Ishikawa (cell line): ENCODE data around the gene HOXA7.

Experiments
- CEBPB ChIP-seq: IDR thresholded peaks from 2 replicates; pipeline ENCODE4 v1.6.1; 2012
- CREB1 ChIP-seq: IDR thresholded peaks from 2 replicates; pipeline ENCODE4 v1.6.1; 2012; ENCODE audit warnings: low read depth
- EGR1 ChIP-seq: IDR thresholded peaks from 2 replicates; pipeline ENCODE4 v1.6.1; 2012
- EP300 ChIP-seq: IDR thresholded peaks from 2 replicates; pipeline ENCODE4 v1.6.1; 2012; ENCODE audit warnings: borderline replicate concordance
- FOXM1 ChIP-seq: IDR thresholded peaks from 2 replicates; pipeline ENCODE4 v1.6.1; 2012; ENCODE audit warnings: low read depth, borderline replicate concordance
- MAX ChIP-seq: IDR thresholded peaks from 2 replicates; pipeline ENCODE4 v1.6.1; 2012
- NFIC ChIP-seq: IDR thresholded peaks from 2 replicates; pipeline ENCODE4 v1.6.1; 2012
- RAD21 ChIP-seq: IDR thresholded peaks from 2 replicates; pipeline ENCODE4 v1.6.1; 2012; ENCODE audit warnings: low read depth
- TAF1 ChIP-seq: IDR thresholded peaks from 2 replicates; pipeline ENCODE4 v1.6.1; 2012; ENCODE audit warnings: low read depth, mild to moderate bottlenecking
- TCF12 ChIP-seq: IDR thresholded peaks from 2 replicates; pipeline ENCODE4 v1.6.1; 2012; ENCODE audit warnings: low read depth
- TEAD4 ChIP-seq: IDR thresholded peaks from 2 replicates; pipeline ENCODE4 v1.6.1; 2012
- YY1 ChIP-seq: IDR thresholded peaks from 2 replicates; pipeline ENCODE4 v1.6.1; 2012; ENCODE audit warnings: low read depth
- ZBTB7A ChIP-seq: IDR thresholded peaks from 2 replicates; pipeline ENCODE4 v1.6.1; 2012; ENCODE audit warnings: low read depth
- TF ChIP-seq, protein P1 (sequence below): IDR thresholded peaks from 2 replicates; pipeline ENCODE4 v1.6.1; 2012
- TF ChIP-seq, protein P2 (sequence below): IDR thresholded peaks from 2 replicates; pipeline ENCODE4 v1.6.1; 2012; ENCODE audit warnings: low read depth, mild to moderate bottlenecking

The HOXA7 gene

DNA sequence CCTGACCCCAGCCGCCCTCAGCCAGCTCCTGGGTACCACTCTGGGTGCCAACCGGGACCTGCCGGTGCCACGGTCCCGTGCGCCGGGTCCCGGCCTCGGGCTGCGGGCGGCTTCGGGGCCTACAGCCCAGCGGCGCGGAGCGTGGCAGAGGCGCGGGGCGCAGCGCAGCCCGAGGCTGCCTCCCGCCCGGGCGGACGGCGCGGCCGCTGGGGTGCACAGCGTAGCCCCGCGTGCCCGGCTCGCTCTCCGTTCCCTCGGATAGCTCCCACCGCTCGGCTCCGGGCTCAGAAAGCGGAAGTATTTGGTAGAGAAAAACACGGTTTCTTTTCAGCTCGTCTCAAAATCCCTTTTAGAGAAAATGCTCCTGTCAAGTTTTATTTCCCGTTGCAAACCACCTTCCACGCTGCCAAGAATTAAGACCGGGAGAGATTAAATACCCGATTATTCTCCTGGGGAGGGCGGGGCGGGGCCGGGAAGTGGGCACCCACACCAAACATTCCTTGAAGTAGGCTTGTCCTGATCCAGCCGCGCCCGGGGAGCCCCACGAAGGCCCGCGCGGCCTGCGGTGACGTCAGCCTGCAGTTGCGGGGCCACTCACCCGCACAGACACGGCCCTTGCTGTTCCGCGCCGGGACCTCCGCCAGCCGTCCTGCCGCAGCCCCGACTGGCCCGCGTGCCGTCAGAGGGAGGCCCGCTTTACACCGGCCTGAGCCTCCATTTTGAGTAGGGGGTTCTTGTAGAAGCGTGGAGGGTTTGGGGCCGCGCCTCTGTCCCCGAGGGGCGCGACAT, 36.3 kb upstream of the HOXA7 start:
- TF ChIP-seq TEAD4, result no peak
- no peak for TF ChIP-seq FOXM1
- TF ChIP-seq ZBTB7A, result no peak
- no peak for TF ChIP-seq EP300
- TF ChIP-seq, protein P1, sequence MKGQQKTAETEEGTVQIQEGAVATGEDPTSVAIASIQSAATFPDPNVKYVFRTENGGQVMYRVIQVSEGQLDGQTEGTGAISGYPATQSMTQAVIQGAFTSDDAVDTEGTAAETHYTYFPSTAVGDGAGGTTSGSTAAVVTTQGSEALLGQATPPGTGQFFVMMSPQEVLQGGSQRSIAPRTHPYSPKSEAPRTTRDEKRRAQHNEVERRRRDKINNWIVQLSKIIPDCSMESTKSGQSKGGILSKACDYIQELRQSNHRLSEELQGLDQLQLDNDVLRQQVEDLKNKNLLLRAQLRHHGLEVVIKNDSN, result no peak
- TF ChIP-seq NFIC, result no peak
- TF ChIP-seq, protein P2, sequence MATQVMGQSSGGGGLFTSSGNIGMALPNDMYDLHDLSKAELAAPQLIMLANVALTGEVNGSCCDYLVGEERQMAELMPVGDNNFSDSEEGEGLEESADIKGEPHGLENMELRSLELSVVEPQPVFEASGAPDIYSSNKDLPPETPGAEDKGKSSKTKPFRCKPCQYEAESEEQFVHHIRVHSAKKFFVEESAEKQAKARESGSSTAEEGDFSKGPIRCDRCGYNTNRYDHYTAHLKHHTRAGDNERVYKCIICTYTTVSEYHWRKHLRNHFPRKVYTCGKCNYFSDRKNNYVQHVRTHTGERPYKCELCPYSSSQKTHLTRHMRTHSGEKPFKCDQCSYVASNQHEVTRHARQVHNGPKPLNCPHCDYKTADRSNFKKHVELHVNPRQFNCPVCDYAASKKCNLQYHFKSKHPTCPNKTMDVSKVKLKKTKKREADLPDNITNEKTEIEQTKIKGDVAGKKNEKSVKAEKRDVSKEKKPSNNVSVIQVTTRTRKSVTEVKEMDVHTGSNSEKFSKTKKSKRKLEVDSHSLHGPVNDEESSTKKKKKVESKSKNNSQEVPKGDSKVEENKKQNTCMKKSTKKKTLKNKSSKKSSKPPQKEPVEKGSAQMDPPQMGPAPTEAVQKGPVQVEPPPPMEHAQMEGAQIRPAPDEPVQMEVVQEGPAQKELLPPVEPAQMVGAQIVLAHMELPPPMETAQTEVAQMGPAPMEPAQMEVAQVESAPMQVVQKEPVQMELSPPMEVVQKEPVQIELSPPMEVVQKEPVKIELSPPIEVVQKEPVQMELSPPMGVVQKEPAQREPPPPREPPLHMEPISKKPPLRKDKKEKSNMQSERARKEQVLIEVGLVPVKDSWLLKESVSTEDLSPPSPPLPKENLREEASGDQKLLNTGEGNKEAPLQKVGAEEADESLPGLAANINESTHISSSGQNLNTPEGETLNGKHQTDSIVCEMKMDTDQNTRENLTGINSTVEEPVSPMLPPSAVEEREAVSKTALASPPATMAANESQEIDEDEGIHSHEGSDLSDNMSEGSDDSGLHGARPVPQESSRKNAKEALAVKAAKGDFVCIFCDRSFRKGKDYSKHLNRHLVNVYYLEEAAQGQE, result no peak
- no peak for TF ChIP-seq RAD21
- TF ChIP-seq TAF1, result no peak
- no peak for TF ChIP-seq TCF12
- TF ChIP-seq YY1, result no peak
- no peak for TF ChIP-seq CREB1
- TF ChIP-seq EGR1, result no peak
- no peak for TF ChIP-seq MAX
- TF ChIP-seq CEBPB, result no peak

- no peak for TF ChIP-seq MAX
- TF ChIP-seq TEAD4, result no peak
- TF ChIP-seq EP300, result no peak
- no peak for TF ChIP-seq YY1
- TF ChIP-seq FOXM1, result no peak
- TF ChIP-seq EGR1, result no peak
- TF ChIP-seq RAD21, result no peak
- TF ChIP-seq, protein P2, result no peak
- TF ChIP-seq, protein P1, result no peak
- no peak for TF ChIP-seq ZBTB7A
- no peak for TF ChIP-seq TAF1
- TF ChIP-seq NFIC, result no peak
- no peak for TF ChIP-seq TCF12
- no peak for TF ChIP-seq CREB1
Observed at GRCh38 chr7:27191833-27192545, 35.5 kb upstream of the HOXA7 start.

GRCh38 chr7:27191161-27191731, 34.8 kb upstream of the HOXA7 start:
- TF ChIP-seq ZBTB7A (no peak), EP300 (no peak), YY1 (no peak), TCF12 (no peak), MAX (no peak), CREB1 (no peak), TAF1 (no peak), NFIC (no peak)
- TF ChIP-seq, protein P2, result no peak
